HFFc6 (cell line): Measurements from ENCODE around the gene DEAF1. TPM values are rescaled to one million over a fixed set of nuclear protein-coding genes. Genes with fewer than 3 reads are reported as not detected.
A peak's percentile ranks its signal among the peaks of the same experiment; 100 is the strongest.

Experiments used
- DNase-seq: peaks from one replicate; pipeline ENCODE4 v3.0.0-alpha.2; 2018
- H3K27ac Mint-ChIP-seq: 2 replicates; pipeline ENCODE4 v1.8.0; 2020; ENCODE audit warnings: mild to moderate bottlenecking, mixed read lengths
- H3K27me3 Mint-ChIP-seq: 2 replicates; pipeline ENCODE4 v1.8.0; 2021; ENCODE audit warnings: mild to moderate bottlenecking, moderate library complexity, mixed read lengths; ENCODE audit not compliant: insufficient read depth
- H3K36me3 Mint-ChIP-seq: 2 replicates; pipeline ENCODE4 v1.8.0; 2021; ENCODE audit warnings: low read depth, mixed read lengths
- H3K4me1 Mint-ChIP-seq: 2 replicates; pipeline ENCODE4 v1.8.0; 2020; ENCODE audit warnings: low read depth, mixed read lengths
- H3K4me3 Mint-ChIP-seq: 2 replicates; pipeline ENCODE4 v1.8.0; 2020; ENCODE audit warnings: mild to moderate bottlenecking, moderate library complexity, mixed read lengths
- H3K9me3 Mint-ChIP-seq: 2 replicates; pipeline ENCODE4 v1.8.0; 2020; ENCODE audit warnings: mild to moderate bottlenecking, mixed read lengths
- total RNA-seq, 6 experiments: library from RNA; stranded (reverse); fragmentation: NEBNext Ultra II Directional; extraction: Animal tissue kit (Norgen Biotek cat#: 25700); gene quantifications; 2 replicates in 1 of 6; 3 replicates in 5 of 6; pipeline ENCODE4 v1.2.3, GENCODE V29; 2021
- TF ChIP-seq, protein P1 (sequence below): fragments of 200-600 bp; sonication (generic); IDR thresholded peaks from 2 replicates; pipeline ENCODE4 v1.5.0; 2021; ENCODE audit warnings: antibody characterized with exemption, mild to moderate bottlenecking

DEAF1 gene
- total RNA-seq, 6 experiments from 2014 or later = 32.2 to 48.1 (median 34.6) TPM

DNA sequence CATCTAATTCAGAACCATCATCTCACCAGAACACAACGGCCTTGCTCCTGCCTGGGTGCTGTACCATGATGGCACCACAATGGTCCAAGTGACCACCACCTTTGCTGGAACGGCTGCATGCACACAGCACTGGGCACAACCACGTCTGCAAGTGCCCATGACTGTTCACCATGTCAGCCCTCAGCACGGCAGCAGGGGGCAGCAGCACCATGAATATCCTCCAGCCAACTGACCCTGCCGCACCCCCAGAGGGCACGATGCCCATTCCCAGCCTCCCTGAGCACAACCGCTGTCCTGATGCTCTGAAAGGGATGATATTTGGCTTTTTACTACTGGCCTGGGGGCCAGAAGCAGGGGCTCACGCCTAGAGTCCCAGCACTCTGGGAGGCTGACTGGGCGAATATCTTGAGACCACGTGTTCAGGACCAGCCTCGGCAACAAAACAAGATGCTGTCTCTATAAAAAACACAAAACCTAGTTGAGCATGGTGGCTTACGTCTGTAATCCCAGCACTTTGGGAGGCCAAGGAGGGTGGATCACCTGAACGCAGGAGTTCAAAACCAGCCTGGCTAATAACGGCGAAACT, 32.2 kb downstream of the DEAF1 start:
- Mint-ChIP-seq H3K4me1 (peaks cover 15% of the 10 kb centered on the region), H3K36me3 (peaks cover 9% of the 10 kb centered on the region), H3K27me3 (no peaks in the 10 kb centered on the region; the same call in 1 of the 2 replicates), H3K27ac (no peak overlapping the region; the same call in 1 of the 2 replicates), H3K4me3 (no peak overlapping the region), H3K9me3 (no peaks in the 10 kb centered on the region)
- DNase-seq = peak; percentile 28
- TF ChIP-seq, protein P1, sequence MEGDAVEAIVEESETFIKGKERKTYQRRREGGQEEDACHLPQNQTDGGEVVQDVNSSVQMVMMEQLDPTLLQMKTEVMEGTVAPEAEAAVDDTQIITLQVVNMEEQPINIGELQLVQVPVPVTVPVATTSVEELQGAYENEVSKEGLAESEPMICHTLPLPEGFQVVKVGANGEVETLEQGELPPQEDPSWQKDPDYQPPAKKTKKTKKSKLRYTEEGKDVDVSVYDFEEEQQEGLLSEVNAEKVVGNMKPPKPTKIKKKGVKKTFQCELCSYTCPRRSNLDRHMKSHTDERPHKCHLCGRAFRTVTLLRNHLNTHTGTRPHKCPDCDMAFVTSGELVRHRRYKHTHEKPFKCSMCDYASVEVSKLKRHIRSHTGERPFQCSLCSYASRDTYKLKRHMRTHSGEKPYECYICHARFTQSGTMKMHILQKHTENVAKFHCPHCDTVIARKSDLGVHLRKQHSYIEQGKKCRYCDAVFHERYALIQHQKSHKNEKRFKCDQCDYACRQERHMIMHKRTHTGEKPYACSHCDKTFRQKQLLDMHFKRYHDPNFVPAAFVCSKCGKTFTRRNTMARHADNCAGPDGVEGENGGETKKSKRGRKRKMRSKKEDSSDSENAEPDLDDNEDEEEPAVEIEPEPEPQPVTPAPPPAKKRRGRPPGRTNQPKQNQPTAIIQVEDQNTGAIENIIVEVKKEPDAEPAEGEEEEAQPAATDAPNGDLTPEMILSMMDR = peak; percentile 86

DNA sequence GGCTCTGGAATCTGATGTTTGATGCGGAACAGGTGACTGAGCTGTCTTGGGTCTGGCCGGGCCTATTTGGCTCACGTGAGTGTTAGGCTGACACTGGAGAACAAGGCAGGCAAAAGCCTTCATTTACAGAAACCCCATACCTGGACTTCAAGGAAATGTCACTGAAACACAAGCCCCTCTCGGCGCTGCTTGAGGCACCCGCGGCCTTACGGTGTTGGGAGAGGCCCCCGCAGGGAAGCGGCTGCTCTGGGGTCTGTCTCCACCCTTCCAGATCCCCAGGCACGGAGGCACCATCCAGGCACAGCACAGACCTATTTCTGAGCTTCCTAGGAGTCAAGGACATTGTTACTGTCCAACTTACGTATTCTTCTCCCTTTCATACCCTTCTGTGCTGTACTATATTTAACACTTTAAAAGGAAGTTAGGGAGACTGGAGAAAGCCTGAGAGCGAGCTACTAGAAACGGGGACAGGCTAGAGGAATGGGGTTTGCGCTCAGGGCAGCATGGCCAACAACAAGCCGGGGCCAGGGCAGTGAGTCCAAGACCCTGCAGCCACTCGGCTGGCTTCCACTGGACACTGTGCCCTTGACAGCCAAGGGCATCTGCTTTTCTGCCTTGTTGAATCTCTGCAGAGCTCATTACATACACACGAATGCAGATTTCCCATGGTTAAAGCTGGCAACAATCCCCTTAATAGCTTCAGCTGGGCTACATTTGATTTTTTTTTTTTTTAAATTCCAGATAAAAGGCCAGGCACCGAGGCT, 34.2 kb downstream of the DEAF1 start:
- TF ChIP-seq, protein P1 = no peak
- no peak overlapping the region for H3K27ac Mint-ChIP-seq
- peaks cover 4% of the 10 kb centered on the region; the same call in 1 of the 2 replicates for H3K27me3 Mint-ChIP-seq
- peaks cover 4% of the 10 kb centered on the region for H3K36me3 Mint-ChIP-seq
- peaks cover 8% of the 10 kb centered on the region for H3K4me1 Mint-ChIP-seq
- H3K9me3 Mint-ChIP-seq = no peaks in the 10 kb centered on the region
- no peak overlapping the region for H3K4me3 Mint-ChIP-seq
- DNase-seq = no peak

DNA sequence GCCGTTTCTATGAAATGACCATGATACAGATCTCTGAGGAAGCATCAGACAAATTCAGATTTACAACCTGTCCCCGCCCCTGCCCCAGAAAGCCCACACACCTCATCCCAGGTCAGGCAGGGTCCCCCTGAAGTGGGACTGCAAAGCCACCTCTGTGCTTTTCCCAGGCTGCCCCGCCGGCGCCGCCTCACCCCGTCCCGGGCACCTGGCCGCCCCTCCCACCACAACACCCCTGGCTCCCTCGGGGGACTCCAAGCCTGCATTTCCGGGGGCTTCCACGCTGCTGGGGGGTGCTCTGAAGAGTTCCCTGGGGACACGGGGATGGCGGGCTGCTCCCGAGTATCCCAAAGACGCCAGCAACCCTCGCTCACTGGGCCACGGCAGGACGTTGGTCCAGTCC, 34.7 kb downstream of the DEAF1 start:
- no peak overlapping the region for H3K4me3 Mint-ChIP-seq
- TF ChIP-seq, protein P1 = no peak
- peaks cover 4% of the 10 kb centered on the region; the same call in 1 of the 2 replicates for H3K27me3 Mint-ChIP-seq
- H3K4me1 Mint-ChIP-seq = peaks cover 3% of the 10 kb centered on the region
- DNase-seq = no peak
- peaks cover 1% of the 10 kb centered on the region; the same call in 1 of the 2 replicates for H3K36me3 Mint-ChIP-seq
- H3K9me3 Mint-ChIP-seq = no peaks in the 10 kb centered on the region
- no peak overlapping the region for H3K27ac Mint-ChIP-seq

DNA sequence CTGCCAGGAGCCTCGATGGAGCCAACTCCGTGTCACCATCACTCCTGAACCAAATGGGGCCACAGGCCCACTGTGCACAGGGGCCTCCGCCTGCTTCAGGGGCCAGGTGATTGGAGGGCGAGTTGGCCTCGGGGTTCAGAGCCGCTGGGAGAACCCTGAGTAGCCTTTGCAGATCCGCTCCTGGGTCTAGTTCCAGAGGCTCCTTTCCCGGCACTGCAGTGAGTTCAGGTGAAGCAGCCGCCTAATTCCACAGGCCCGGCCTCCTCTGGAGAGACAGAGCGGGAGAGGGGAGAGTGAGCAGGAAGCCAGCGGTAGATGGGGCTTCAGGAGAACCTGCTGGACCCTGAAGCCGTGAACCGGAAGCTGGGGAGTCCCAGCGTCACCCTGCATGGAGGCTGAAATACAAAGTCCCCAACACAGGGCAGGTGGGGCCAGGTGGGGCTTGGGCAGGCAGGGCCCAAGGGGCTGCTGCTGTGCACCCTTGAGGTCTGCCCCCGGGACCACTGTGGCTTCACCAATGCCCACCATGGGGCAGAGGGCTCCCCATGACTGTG, 35.4 kb downstream of the DEAF1 start:
- H3K27me3 Mint-ChIP-seq = peaks cover 4% of the 10 kb centered on the region; the same call in 1 of the 2 replicates
- no peak for DNase-seq
- no peaks in the 10 kb centered on the region for H3K9me3 Mint-ChIP-seq
- H3K4me1 Mint-ChIP-seq = no peaks in the 10 kb centered on the region
- no peak overlapping the region for H3K27ac Mint-ChIP-seq
- TF ChIP-seq, protein P1 = no peak
- no peaks in the 10 kb centered on the region for H3K36me3 Mint-ChIP-seq
- H3K4me3 Mint-ChIP-seq = no peak overlapping the region

DNA sequence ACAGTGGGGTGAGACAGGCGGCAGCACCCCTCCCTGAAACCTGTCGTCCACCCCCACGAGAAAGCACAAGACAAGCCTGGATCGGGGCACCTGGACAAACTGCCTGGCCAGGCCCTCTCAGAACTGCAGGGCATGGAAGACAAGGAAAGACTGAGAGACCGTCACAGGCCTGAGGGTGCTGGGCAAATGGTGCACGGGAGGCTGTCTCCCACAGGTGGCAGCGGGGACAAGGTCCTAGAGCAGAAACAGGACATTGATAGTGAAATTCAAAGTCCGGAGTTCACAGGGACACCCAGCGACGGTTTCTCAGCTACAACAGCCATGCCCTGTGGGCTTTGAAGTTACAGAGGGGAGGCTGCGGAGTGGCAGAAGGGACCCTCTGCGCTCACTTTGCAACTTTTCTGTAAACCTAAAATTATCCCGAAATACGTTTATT, 37.3 kb downstream of the DEAF1 start:
- Mint-ChIP-seq H3K27ac (no peak overlapping the region), H3K36me3 (no peaks in the 10 kb centered on the region), H3K27me3 (peaks cover 4% of the 10 kb centered on the region; the same call in 1 of the 2 replicates), H3K4me1 (no peaks in the 10 kb centered on the region), H3K9me3 (no peaks in the 10 kb centered on the region), H3K4me3 (no peak overlapping the region)
- no peak for DNase-seq
- TF ChIP-seq, protein P1 = no peak
